ENCODE results near the gene ELAVL1.

The ELAVL1 gene

DNA sequence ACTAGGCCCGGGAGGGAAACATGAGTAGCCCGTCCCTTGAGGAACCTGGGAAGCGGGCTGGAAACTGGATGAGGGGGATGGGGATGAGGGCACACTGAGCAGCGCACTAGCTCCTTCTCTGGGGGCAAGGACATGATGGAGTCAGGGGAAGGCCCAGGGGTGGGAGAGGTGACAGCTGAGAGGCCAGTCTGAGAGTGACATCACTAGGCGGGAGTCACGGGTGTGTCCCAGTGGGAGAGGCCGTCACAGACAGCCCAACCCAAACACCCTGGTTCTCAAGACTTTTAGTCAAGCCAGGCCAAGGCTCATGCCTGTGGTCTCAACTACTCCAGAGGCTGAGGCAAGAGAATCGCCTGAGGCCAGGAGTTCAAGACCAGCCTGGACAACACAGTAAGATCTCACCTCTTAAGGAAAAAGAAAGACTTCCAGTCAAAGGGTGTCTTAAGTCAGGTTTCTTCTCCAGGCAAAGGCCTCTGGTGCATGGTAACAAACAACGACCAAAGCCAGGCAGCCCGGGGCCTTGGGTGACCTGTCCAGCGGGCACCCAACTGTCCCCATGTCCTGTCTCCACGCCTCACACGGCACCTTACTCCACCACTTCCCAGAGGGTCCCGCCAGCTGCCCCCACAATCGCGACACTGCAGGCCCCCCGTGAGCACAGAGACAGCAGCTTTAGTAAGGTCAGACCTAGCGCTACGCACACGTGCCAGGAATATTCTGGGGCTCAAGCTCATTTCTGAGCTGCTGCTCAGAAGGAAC lies 36.5 kb downstream of the ELAVL1 start:
- TF ChIP-seq, protein P1, sequence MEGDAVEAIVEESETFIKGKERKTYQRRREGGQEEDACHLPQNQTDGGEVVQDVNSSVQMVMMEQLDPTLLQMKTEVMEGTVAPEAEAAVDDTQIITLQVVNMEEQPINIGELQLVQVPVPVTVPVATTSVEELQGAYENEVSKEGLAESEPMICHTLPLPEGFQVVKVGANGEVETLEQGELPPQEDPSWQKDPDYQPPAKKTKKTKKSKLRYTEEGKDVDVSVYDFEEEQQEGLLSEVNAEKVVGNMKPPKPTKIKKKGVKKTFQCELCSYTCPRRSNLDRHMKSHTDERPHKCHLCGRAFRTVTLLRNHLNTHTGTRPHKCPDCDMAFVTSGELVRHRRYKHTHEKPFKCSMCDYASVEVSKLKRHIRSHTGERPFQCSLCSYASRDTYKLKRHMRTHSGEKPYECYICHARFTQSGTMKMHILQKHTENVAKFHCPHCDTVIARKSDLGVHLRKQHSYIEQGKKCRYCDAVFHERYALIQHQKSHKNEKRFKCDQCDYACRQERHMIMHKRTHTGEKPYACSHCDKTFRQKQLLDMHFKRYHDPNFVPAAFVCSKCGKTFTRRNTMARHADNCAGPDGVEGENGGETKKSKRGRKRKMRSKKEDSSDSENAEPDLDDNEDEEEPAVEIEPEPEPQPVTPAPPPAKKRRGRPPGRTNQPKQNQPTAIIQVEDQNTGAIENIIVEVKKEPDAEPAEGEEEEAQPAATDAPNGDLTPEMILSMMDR (IDR thresholded peaks at IDR 0.05; ENCODE audit: insufficient read depth, missing control alignments): no peak
- FAIRE-seq (no peak), DNase-seq (ENCODE audit: insufficient read length, low spot score) (no peak)

DNA sequence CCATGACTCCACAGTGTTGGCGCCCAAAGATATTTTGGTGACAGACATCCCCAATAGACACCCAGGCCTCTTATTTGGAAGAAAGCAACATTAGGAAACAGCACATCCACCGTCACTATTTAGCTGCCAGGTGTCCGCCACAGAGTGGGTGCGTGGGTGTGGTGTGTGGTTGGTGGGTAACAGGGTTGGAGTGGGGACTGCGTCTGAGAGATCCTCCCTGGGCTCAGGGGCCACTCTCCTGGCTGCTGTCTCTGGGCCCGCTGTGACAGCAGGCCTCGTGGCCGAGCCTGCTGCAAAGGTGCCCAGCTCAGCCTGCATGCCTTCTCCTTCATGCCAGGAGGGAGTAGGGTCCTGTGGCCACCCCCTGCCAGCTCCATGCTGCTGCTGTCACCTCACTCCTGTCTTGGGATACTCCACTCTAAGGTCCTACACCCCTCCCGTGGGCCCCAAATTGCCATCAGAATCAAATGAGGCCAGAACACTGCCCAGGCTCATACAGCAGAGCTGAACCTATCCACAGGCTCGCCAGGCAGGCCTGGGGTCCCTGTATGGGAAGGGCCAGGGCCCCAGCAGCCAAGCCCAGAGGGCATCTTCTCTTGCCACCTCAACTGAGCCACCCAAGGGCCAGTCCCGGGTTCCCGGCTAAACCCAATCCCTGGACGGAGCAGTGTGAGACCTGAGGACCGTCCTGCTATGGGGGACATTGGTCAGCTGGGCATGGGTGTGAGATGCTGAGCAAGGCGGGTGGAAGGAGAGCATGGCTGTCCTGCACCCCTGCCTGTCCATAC lies 37.2 kb downstream of the ELAVL1 start:
- TF ChIP-seq, protein P1 (IDR thresholded peaks at IDR 0.05; ENCODE audit: insufficient read depth, missing control alignments): no peak
- DNase-seq (ENCODE audit: insufficient read length, low spot score) (no peak), FAIRE-seq (no peak)

DNA sequence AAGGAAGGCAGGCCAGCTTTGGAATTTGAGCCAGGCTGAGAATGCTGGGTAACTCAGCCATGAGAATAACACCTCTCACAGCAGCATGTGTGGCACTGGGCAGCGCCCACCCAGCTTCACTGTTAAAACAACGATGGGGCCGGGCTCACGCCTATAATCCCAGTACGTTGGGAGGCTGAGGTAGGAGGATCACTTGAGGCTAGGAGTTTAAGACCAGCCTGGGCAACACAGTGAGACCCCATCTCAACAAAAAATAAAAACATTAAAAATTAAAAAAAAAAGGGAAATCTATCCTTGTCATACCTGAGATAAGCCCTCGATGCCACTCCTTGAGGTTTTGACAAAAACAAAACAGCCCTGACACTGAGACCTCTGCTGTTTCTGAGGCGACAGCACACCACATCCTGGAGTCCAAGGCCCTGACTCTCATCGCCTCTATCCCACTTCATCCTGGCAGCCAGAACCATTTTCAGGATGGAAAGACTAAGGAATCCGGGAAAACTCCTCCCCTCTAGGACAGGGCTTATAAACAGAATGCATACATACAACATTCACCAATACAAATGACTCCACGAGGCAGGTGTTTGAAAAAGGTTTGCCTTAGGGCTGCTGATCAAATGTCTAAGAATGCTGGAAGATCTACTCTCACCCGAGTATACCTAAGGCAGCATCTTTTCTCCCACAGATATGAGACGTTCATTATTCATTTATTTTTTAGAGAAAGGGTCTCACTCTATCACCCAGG lies 39.3 kb downstream of the ELAVL1 start:
- no peak for FAIRE-seq
- TF ChIP-seq, protein P1 (IDR thresholded peaks at IDR 0.05; ENCODE audit: insufficient read depth, missing control alignments): no peak
- DNase-seq (ENCODE audit: insufficient read length, low spot score): no peak

DNA sequence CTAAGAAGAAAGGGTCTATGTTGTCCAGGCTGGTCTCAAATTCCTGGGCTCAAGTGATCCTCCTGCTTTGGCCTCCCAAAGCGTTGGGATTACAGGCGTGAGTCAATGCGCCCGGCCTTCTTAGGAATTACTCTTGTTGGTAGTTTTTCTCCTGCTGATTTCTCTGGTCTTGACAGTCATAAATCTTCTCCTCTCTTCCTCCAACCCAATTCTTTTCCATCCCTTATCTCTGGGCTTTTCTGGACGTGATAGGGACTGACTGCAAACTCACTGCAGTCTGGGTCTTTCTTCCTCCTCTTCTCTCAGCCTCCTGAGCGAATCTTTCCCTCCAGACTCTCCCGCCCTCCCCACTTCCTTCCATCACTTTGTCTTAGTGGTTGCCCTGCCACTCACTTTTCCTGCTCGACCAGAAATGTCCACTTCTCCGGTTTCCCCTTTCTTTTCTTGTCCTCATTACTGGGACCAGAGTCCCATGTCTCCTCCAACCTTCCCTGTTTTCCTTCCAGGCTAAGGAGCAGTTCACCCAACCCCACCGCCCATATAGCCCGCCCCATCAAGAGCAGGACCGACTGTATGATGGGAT lies 40.1 kb downstream of the ELAVL1 start:
- no peak for DNase-seq (ENCODE audit: insufficient read length, low spot score)
- FAIRE-seq: no peak
- TF ChIP-seq, protein P1 (IDR thresholded peaks at IDR 0.05; ENCODE audit: insufficient read depth, missing control alignments): no peak

DNA sequence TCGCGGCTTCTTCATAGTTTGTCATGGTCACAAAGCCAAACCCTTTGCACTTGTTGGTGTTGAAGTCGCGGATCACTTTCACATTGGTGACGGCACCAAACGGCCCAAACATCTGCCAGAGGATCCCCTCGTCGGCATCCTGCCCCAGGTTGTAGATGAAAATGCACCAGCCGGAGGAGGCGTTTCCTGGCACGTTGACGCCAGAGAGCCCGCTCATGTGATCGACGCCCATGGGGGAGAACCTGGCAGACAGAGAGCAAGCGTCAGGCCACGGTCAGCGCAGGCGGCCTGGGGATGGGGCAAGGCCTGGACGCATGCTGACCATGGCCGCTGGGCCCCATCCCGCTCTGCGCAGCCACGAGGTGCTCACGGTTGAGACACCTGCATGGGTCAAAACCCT lies 41.9 kb downstream of the ELAVL1 start:
- TF ChIP-seq, protein P1 (IDR thresholded peaks at IDR 0.05; ENCODE audit: insufficient read depth, missing control alignments): no peak
- FAIRE-seq (no peak), DNase-seq (ENCODE audit: insufficient read length, low spot score) (no peak)

DNA sequence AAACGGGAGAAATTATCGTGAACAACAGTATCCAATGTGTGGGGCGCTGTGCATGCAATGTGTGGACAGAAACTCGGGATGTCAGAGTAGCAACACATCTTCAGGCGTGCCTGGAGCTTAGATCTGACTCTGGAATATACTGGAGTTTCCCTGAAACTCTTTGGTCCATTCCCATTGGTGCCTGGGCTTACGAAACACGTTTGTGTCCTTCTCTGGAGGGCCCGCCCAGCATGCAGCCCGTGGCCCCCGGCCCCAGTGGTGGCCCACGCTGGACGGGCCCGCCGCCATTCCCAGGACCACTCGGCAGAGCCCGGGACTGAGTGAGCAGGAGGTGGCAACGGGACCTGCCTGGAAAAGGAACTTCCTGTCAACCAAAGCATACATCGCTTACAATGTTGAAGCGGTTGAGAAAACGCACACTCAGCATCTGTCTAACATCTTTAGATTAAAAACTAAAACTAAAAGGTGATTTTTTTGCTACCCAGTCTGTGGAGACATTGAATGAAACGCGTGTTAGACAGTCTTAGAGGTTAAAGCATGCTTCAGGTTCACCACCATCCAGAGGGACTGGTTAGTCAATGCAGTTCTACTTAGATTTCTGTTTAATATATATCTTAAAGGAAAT lies 42.7 kb downstream of the ELAVL1 start:
- no peak for FAIRE-seq
- TF ChIP-seq, protein P1 (IDR thresholded peaks at IDR 0.05; ENCODE audit: insufficient read depth, missing control alignments): no peak

More for the DNA sequence above, 42.7 kb downstream of the ELAVL1 start:
- DNase-seq (ENCODE audit: insufficient read length, low spot score): no peak
